ENCODE measurements around the gene TAF4B. TPM values are rescaled to one million over a fixed set of nuclear protein-coding genes. Genes with fewer than 3 reads are reported as not detected.

The TAF4B gene
- polyA plus RNA-seq, 3 donors: 0.64 to 1.2 (median 0.92) TPM

GRCh38 chr18:26317398-26317797 is 91.2 kb downstream of the TAF4B start:
- Mint-ChIP-seq H3K27me3 (ENCODE audit: low read depth in 3 of 3) (no peaks in the 10 kb centered on the region), H3K4me1 (no peaks in the 10 kb centered on the region), H3K9me3 (peaks cover 0 to 2% (median 0%) of the 10 kb centered on the region in 7 donors), H3K36me3 (no peaks in the 10 kb centered on the region), H3K4me3 (no peak overlapping the region), H3K27ac (no peak overlapping the region)
- intact Hi-C loops (cut with micrococcal nuclease): no loop called here
- Histone ChIP-seq H3K79me2 (ENCODE audit: insufficient read depth, low read length) (no peaks in the 10 kb centered on the region), H3K27me3 (ENCODE audit: control insufficient read depth in 2 of 2, insufficient read depth in 2 of 2, low read length in 2 of 2) (no peaks in the 10 kb centered on the region), H4K20me1 (ENCODE audit: insufficient read depth, low read length) (no peaks in the 10 kb centered on the region), H2AFZ (ENCODE audit: insufficient read depth, low read depth, low read length, poor library complexity, severe bottlenecking) (no peak overlapping the region), H3K4me1 (ENCODE audit: control insufficient read depth in 1 of 2, insufficient read depth in 2 of 2, low read length in 2 of 2) (no peaks in the 10 kb centered on the region), H3K4me2 (replicated peaks; ENCODE audit: extremely low read depth, low read length, poor library complexity, severe bottlenecking) (no peak overlapping the region), H3K9ac (ENCODE audit: insufficient read depth, low read length, poor library complexity, severe bottlenecking) (no peak overlapping the region), H3K36me3 (replicated peaks in 1 of 2; ENCODE audit: control insufficient read depth in 1 of 2, insufficient read depth in 2 of 2, low read length in 2 of 2) (no peaks in the 10 kb centered on the region), H3K9me3 (replicated peaks in 1 of 2; ENCODE audit: control insufficient read depth in 1 of 2, insufficient read depth in 1 of 2, low read length in 2 of 2) (no peaks in the 10 kb centered on the region), H3K27ac (ENCODE audit: low read depth in 1 of 2, low read length in 2 of 2) (no peak overlapping the region), H3K4me3 (replicated peaks in 1 of 3; ENCODE audit: low read depth in 2 of 3, low read length in 3 of 3) (no peak overlapping the region)
- no peak for DNase-seq
- TF ChIP-seq, protein P1, sequence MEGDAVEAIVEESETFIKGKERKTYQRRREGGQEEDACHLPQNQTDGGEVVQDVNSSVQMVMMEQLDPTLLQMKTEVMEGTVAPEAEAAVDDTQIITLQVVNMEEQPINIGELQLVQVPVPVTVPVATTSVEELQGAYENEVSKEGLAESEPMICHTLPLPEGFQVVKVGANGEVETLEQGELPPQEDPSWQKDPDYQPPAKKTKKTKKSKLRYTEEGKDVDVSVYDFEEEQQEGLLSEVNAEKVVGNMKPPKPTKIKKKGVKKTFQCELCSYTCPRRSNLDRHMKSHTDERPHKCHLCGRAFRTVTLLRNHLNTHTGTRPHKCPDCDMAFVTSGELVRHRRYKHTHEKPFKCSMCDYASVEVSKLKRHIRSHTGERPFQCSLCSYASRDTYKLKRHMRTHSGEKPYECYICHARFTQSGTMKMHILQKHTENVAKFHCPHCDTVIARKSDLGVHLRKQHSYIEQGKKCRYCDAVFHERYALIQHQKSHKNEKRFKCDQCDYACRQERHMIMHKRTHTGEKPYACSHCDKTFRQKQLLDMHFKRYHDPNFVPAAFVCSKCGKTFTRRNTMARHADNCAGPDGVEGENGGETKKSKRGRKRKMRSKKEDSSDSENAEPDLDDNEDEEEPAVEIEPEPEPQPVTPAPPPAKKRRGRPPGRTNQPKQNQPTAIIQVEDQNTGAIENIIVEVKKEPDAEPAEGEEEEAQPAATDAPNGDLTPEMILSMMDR (IDR thresholded peaks at IDR 0.05): no peak
- 92% methylated on average over 2 of the region's 3 CpGs for WGBS (ENCODE audit: insufficient coverage)

GRCh38 chr18:26320686-26321085 is 94.4 kb downstream of the TAF4B start:
- H3K36me3 Mint-ChIP-seq: peaks cover 0 to 1% of the 10 kb centered on the region in 2 donors

More at GRCh38 chr18:26320686-26321085, 94.4 kb downstream of the TAF4B start:
- H3K27me3 ChIP-seq (ENCODE audit: control insufficient read depth in 2 of 2, insufficient read depth in 2 of 2, low read length in 2 of 2): no peaks in the 10 kb centered on the region
- no peaks in the 10 kb centered on the region for H3K79me2 ChIP-seq (ENCODE audit: insufficient read depth, low read length)
- H3K9me3 ChIP-seq (replicated peaks in 1 of 2; ENCODE audit: control insufficient read depth in 1 of 2, insufficient read depth in 1 of 2, low read length in 2 of 2): no peaks in the 10 kb centered on the region
- no peak overlapping the region for H3K4me3 ChIP-seq (replicated peaks in 1 of 3; ENCODE audit: low read depth in 2 of 3, low read length in 3 of 3)
- Mint-ChIP-seq H3K4me1 (no peaks in the 10 kb centered on the region), H3K27ac (no peak overlapping the region), H3K4me3 (no peak overlapping the region), H3K27me3 (ENCODE audit: low read depth in 3 of 3) (no peaks in the 10 kb centered on the region), H3K9me3 (peaks cover 0 to 8% (median 0%) of the 10 kb centered on the region in 7 donors)
- H3K27ac ChIP-seq (ENCODE audit: low read depth in 1 of 2, low read length in 2 of 2): no peak overlapping the region
- H2AFZ ChIP-seq (ENCODE audit: insufficient read depth, low read depth, low read length, poor library complexity, severe bottlenecking): no peak overlapping the region
- DNase-seq: no peak
- no peaks in the 10 kb centered on the region for H4K20me1 ChIP-seq (ENCODE audit: insufficient read depth, low read length)
- intact Hi-C loops (cut with micrococcal nuclease): no loop called here
- H3K4me2 ChIP-seq (replicated peaks; ENCODE audit: extremely low read depth, low read length, poor library complexity, severe bottlenecking): no peak overlapping the region
- no CpG with 5 or more reads among the region's 1 CpG for WGBS (ENCODE audit: insufficient coverage)
- no peak overlapping the region for H3K9ac ChIP-seq (ENCODE audit: insufficient read depth, low read length, poor library complexity, severe bottlenecking)
- H3K36me3 ChIP-seq (replicated peaks in 1 of 2; ENCODE audit: control insufficient read depth in 1 of 2, insufficient read depth in 2 of 2, low read length in 2 of 2): no peaks in the 10 kb centered on the region
- TF ChIP-seq, protein P1 (IDR thresholded peaks at IDR 0.05): no peak
- no peaks in the 10 kb centered on the region for H3K4me1 ChIP-seq (ENCODE audit: control insufficient read depth in 1 of 2, insufficient read depth in 2 of 2, low read length in 2 of 2)
